HepG2 (cell line): Measurements from ENCODE around the gene INF2. TPM values are rescaled to one million over a fixed set of nuclear protein-coding genes. Genes with fewer than 3 reads are reported as not detected.

Experiments used
- FOXC1 ChIP-seq: sonication (generic); formaldehyde crosslinking; IDR thresholded peaks from 2 replicates; pipeline ENCODE4 v1.8.0; 2022; ENCODE audit warnings: mild to moderate bottlenecking, missing genetic modification reagents, borderline replicate concordance
- FOXO1 ChIP-seq: sonication (generic); formaldehyde crosslinking; IDR thresholded peaks from 2 replicates; pipeline ENCODE4 v1.4.0; 2020; ENCODE audit warnings: missing genetic modification reagents
- GATAD2A ChIP-seq: IDR thresholded peaks from 2 replicates; pipeline ENCODE4 v1.6.1; 2016
- HOXA9 ChIP-seq: sonication (generic); formaldehyde crosslinking; IDR thresholded peaks from 2 replicates; pipeline ENCODE4 v1.8.1; 2022; ENCODE audit warnings: missing genetic modification reagents, mild to moderate bottlenecking, moderate library complexity, borderline replicate concordance
- PITX1 ChIP-seq: sonication (generic); formaldehyde crosslinking; IDR thresholded peaks from 2 replicates; pipeline ENCODE4 v1.5.1; 2020; ENCODE audit warnings: mild to moderate bottlenecking, missing genetic modification reagents
- TCF12 ChIP-seq, 2 experiments: fragments of 450-650 bp in 1 of 2; sonication (generic) in 1 of 2; formaldehyde crosslinking in 1 of 2; IDR thresholded peaks; 2 replicates each; pipeline versions ENCODE4 v1.6.1 to v1.8.0; 2017 to 2022; ENCODE audit warnings: antibody characterized with exemption in 1 of 2, mild to moderate bottlenecking in 1 of 2, missing genetic modification reagents in 1 of 2, moderate library complexity in 1 of 2
- ZFP37 ChIP-seq: sonication (generic); formaldehyde crosslinking; IDR thresholded peaks from 2 replicates; pipeline ENCODE4 v1.4.0; 2020; ENCODE audit warnings: missing genetic modification reagents, borderline replicate concordance
- ZNF205 ChIP-seq: IDR thresholded peaks from 2 replicates; pipeline ENCODE4 v1.6.1; 2018; ENCODE audit warnings: missing biosample characterization, missing genetic modification reagents
- ZNF570 ChIP-seq: sonication (generic); formaldehyde crosslinking; IDR thresholded peaks from 2 replicates; pipeline ENCODE4 v1.4.0; 2020; ENCODE audit warnings: mild to moderate bottlenecking, missing genetic modification reagents, borderline replicate concordance
- ZNF598 ChIP-seq: sonication (generic); formaldehyde crosslinking; IDR thresholded peaks from 2 replicates; pipeline ENCODE4 v1.5.1; 2020; ENCODE audit warnings: mild to moderate bottlenecking, missing genetic modification reagents, borderline replicate concordance
- polyA plus RNA-seq, 8 experiments: library from polyadenylated mRNA; depleted of rRNA in 3 of 8; stranded (reverse) in 7 of 8; unstranded in 1 of 8; fragments of >200 nt; fragmentation: Illumina TruSeq in 4 of 8; extraction: Trizol in 4 of 8; gene quantifications; 2 replicates each; pipeline versions ENCODE4 v1.2.1 to v1.2.3, GENCODE V29; 2011 to 2016; ENCODE audit warnings: low read depth in 4 of 8, missing spikeins in 1 of 8, mixed read lengths in 1 of 8; ENCODE audit not compliant: insufficient read depth in 1 of 8
- total RNA-seq, 5 experiments: library from RNA; depleted of rRNA; stranded (reverse); fragments of >200 nt; fragmentation: Illumina TruSeq; extraction: Trizol; gene quantifications; 2 replicates each; pipeline ENCODE4 v1.2.3, GENCODE V29; 2016; ENCODE audit warnings: low read depth in 1 of 5
- TF ChIP-seq, protein P1 (sequence below): IDR thresholded peaks from 2 replicates; pipeline ENCODE4 v1.4.0; 2020; ENCODE audit warnings: mild to moderate bottlenecking, missing genetic modification reagents
- TF ChIP-seq, protein P2 (sequence below): sonication (generic); formaldehyde crosslinking; IDR thresholded peaks from 2 replicates; pipeline ENCODE4 v1.4.0; 2020; ENCODE audit warnings: low read depth, mild to moderate bottlenecking, missing genetic modification reagents
- TF ChIP-seq, protein P3 (sequence below): sonication (generic); formaldehyde crosslinking; IDR thresholded peaks from 2 replicates; pipeline ENCODE4 v1.5.1; 2020; ENCODE audit warnings: missing genetic modification reagents, mild to moderate bottlenecking, borderline replicate concordance
- TF ChIP-seq, protein P4 (sequence below): IDR thresholded peaks from 2 replicates; pipeline ENCODE4 v1.6.1; 2016; ENCODE audit warnings: low read depth
- TF ChIP-seq, protein P5 (sequence below): sonication (generic); formaldehyde crosslinking; IDR thresholded peaks from 2 replicates; pipeline ENCODE4 v1.4.0; 2020; ENCODE audit warnings: missing genetic modification reagents
- TF ChIP-seq, protein P6 (sequence below): sonication (generic); formaldehyde crosslinking; IDR thresholded peaks from 2 replicates; pipeline ENCODE4 v1.9.0; 2021; ENCODE audit warnings: missing genetic modification reagents, borderline replicate concordance

The INF2 gene
- total and polyA plus RNA-seq, 2 of the 13 experiments (the other 11 are each of a cell fraction or from before 2014, with no cell fraction given): 16.4 to 26.4 TPM

DNA sequence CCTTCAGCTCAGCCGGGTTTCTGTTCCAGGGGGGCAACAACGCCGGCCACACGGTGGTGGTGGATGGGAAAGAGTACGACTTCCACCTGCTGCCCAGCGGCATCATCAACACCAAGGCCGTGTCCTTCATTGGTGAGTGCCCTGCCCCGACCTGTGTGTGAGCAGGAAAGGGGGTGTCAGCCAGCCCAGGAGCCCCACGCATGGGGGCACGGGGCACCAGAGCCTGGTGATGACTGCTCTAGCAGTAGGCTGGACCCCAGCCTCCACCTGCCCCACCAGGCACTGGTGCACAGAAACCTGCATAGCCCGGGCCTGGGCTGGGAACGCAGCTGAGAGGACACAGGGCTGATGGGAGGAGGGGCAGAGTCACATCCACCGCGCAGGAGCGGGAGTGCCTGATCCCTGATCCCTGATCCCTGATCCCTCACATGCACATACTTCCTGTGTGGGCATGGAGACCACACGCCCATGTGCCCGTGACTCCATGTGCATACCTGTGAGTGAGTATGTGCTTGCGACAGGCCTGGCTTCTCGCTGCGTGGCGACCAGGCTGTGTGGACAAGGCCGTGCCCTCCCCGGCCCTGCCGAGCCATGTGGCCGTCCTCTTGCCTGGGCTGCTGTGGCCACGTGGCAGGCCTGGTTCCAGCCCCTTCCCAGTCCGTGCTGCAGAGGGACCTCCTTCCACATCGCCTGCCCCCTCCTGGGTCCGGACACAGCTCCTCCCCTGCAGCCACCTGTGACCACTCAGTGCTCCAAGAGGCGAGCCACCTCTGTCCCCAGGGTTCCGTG lies 45.8 kb downstream of the INF2 start (continued):
- TF ChIP-seq ZNF598 (CRISPR knock-in tag) (no peak), FOXC1 (CRISPR knock-in tag) (peak; percentile 43; the same call in 1 of the 2 replicates), ZNF205 (0 out of 2 replicates have a peak, but pooled peaks have one; percentile 26), HOXA9 (CRISPR knock-in tag) (peak; percentile 28; the same call in 1 of the 2 replicates), PITX1 (CRISPR knock-in tag) (peak; percentile 83), FOXO1 (peak; percentile 73), ZFP37 (CRISPR knock-in tag) (peak; percentile 90; the same call in 1 of the 2 replicates), GATAD2A (peak; percentile 67), ZNF570 (CRISPR knock-in tag) (no peak), TCF12 (IDR thresholded peaks at IDR 0.05) (no peak), TCF12 (CRISPR knock-in tag; IDR thresholded peaks at IDR 0.05) (peak; percentile 91; the same call in 1 of the 2 replicates)
- TF ChIP-seq, protein P1, sequence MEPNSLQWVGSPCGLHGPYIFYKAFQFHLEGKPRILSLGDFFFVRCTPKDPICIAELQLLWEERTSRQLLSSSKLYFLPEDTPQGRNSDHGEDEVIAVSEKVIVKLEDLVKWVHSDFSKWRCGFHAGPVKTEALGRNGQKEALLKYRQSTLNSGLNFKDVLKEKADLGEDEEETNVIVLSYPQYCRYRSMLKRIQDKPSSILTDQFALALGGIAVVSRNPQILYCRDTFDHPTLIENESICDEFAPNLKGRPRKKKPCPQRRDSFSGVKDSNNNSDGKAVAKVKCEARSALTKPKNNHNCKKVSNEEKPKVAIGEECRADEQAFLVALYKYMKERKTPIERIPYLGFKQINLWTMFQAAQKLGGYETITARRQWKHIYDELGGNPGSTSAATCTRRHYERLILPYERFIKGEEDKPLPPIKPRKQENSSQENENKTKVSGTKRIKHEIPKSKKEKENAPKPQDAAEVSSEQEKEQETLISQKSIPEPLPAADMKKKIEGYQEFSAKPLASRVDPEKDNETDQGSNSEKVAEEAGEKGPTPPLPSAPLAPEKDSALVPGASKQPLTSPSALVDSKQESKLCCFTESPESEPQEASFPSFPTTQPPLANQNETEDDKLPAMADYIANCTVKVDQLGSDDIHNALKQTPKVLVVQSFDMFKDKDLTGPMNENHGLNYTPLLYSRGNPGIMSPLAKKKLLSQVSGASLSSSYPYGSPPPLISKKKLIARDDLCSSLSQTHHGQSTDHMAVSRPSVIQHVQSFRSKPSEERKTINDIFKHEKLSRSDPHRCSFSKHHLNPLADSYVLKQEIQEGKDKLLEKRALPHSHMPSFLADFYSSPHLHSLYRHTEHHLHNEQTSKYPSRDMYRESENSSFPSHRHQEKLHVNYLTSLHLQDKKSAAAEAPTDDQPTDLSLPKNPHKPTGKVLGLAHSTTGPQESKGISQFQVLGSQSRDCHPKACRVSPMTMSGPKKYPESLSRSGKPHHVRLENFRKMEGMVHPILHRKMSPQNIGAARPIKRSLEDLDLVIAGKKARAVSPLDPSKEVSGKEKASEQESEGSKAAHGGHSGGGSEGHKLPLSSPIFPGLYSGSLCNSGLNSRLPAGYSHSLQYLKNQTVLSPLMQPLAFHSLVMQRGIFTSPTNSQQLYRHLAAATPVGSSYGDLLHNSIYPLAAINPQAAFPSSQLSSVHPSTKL (CRISPR knock-in tag): peak; percentile 75; the same call in 1 of the 2 replicates
- TF ChIP-seq, protein P2, sequence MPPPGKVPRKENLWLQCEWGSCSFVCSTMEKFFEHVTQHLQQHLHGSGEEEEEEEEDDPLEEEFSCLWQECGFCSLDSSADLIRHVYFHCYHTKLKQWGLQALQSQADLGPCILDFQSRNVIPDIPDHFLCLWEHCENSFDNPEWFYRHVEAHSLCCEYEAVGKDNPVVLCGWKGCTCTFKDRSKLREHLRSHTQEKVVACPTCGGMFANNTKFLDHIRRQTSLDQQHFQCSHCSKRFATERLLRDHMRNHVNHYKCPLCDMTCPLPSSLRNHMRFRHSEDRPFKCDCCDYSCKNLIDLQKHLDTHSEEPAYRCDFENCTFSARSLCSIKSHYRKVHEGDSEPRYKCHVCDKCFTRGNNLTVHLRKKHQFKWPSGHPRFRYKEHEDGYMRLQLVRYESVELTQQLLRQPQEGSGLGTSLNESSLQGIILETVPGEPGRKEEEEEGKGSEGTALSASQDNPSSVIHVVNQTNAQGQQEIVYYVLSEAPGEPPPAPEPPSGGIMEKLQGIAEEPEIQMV: peak; percentile 97
- TF ChIP-seq, protein P3, sequence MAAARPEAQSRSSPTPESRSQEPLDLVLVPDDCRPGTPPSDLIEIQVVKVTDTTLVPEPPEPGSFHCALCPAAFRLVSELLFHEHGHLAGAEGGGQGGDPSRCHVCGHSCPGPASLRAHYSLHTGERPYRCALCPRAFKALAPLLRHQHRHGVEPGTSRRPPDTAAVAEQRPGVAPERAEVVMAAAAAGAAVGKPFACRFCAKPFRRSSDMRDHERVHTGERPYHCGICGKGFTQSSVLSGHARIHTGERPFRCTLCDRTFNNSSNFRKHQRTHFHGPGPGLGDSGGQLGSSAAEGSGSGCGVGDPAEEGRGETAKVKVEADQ (CRISPR knock-in tag): no peak
- TF ChIP-seq, protein P4, sequence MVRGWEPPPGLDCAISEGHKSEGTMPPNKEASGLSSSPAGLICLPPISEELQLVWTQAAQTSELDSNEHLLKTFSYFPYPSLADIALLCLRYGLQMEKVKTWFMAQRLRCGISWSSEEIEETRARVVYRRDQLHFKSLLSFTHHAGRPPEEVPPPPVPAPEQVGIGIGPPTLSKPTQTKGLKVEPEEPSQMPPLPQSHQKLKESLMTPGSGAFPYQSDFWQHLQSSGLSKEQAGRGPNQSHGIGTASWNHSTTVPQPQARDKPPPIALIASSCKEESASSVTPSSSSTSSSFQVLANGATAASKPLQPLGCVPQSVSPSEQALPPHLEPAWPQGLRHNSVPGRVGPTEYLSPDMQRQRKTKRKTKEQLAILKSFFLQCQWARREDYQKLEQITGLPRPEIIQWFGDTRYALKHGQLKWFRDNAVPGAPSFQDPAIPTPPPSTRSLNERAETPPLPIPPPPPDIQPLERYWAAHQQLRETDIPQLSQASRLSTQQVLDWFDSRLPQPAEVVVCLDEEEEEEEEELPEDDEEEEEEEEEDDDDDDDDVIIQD (CRISPR knock-in tag): peak; percentile 35; the same call in 1 of the 2 replicates
- TF ChIP-seq, protein P5, sequence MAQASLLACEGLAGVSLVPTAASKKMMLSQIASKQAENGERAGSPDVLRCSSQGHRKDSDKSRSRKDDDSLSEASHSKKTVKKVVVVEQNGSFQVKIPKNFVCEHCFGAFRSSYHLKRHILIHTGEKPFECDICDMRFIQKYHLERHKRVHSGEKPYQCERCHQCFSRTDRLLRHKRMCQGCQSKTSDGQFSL (CRISPR knock-in tag): no peak
- TF ChIP-seq, protein P6, sequence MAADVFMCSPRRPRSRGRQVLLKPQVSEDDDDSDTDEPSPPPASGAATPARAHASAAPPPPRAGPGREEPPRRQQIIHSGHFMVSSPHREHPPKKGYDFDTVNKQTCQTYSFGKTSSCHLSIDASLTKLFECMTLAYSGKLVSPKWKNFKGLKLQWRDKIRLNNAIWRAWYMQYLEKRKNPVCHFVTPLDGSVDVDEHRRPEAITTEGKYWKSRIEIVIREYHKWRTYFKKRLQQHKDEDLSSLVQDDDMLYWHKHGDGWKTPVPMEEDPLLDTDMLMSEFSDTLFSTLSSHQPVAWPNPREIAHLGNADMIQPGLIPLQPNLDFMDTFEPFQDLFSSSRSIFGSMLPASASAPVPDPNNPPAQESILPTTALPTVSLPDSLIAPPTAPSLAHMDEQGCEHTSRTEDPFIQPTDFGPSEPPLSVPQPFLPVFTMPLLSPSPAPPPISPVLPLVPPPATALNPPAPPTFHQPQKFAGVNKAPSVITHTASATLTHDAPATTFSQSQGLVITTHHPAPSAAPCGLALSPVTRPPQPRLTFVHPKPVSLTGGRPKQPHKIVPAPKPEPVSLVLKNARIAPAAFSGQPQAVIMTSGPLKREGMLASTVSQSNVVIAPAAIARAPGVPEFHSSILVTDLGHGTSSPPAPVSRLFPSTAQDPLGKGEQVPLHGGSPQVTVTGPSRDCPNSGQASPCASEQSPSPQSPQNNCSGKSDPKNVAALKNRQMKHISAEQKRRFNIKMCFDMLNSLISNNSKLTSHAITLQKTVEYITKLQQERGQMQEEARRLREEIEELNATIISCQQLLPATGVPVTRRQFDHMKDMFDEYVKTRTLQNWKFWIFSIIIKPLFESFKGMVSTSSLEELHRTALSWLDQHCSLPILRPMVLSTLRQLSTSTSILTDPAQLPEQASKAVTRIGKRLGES (CRISPR knock-in tag): no peak
